Endothelial cell of umbilical vein (primary cell): ENCODE measurements around the gene RASGEF1C. TPM values are rescaled to one million over a fixed set of nuclear protein-coding genes. Genes with fewer than 3 reads are reported as not detected.

Experiments
- BruUV-seq: library from RNA; stranded (reverse); fragments of 400-500 nt; replicated peaks from 2 replicates; lab custom pipeline; 2021; lab: Mats Ljungman, UMichigan
- CTCF ChIA-PET: fragments of 300-600, 350-600 bp; sonication (Branson Sonifier 250); formaldehyde crosslinking; loops from one replicate; lab custom pipeline; 2021; ENCODE audit warnings: antibody characterized with exemption, inconsistent platforms; lab: Charles Lee
- POLR2A ChIA-PET: fragments of 300-600, 350-600 bp; sonication (Branson Sonifier 250); formaldehyde crosslinking; loops from one replicate; lab custom pipeline; 2021; ENCODE audit warnings: antibody characterized with exemption, inconsistent platforms; lab: Charles Lee
- DNase-seq: peaks from one replicate; pipeline ENCODE4 v3.0.0-alpha.2; 2011; ENCODE audit warnings: low read depth, low spot score
- FAIRE-seq: peaks from 2 replicates; lab custom pipeline; 2011; peaks lifted over from hg19 to GRCh38; lab: Jason Lieb, UNC
- H2AFZ ChIP-seq: 2 replicates; pipeline ENCODE4 v1.6.0; 2012; ENCODE audit warnings: low read depth, low read length, control low read depth, inconsistent platforms
- H3K27ac ChIP-seq: 2 replicates; pipeline ENCODE4 v1.5.1; 2011; ENCODE audit warnings: low read depth, mild to moderate bottlenecking, control low read depth, low read length, moderate library complexity; ENCODE audit not compliant: insufficient read depth
- H3K27me3 ChIP-seq, 2 experiments: 2 replicates each; pipeline versions ENCODE4 v1.6.0 to v1.6.1; 2011; ENCODE audit warnings: low read length in 2 of 2, mixed read lengths in 1 of 2; ENCODE audit not compliant: control insufficient read depth in 2 of 2, insufficient read depth in 2 of 2
- H3K36me3 ChIP-seq, 2 experiments: 2 replicates in 1 of 2; 3 replicates in 1 of 2; pipeline ENCODE4 v1.5.1; 2011; ENCODE audit warnings: low read length in 2 of 2, mild to moderate bottlenecking in 1 of 2, moderate library complexity in 1 of 2; ENCODE audit not compliant: control insufficient read depth in 2 of 2, insufficient read depth in 2 of 2; ENCODE audit errors: extremely low read depth in 1 of 2
- H3K4me1 ChIP-seq: 3 replicates; pipeline ENCODE4 v1.5.1; 2011; ENCODE audit warnings: mild to moderate bottlenecking, low read length; ENCODE audit not compliant: control insufficient read depth, insufficient read depth; ENCODE audit errors: extremely low read depth
- H3K4me2 ChIP-seq: 2 replicates; pipeline ENCODE4 v1.6.1; 2011; ENCODE audit warnings: low read length, control low read depth, mixed read lengths; ENCODE audit not compliant: insufficient read depth
- H3K4me3 ChIP-seq, 3 experiments: fragments of 200-600 bp in 1 of 3; sonication (generic), shearing (Covaris generic) in 1 of 3; replicated peaks in 1 of 3; 2 replicates each; pipeline ENCODE4 v1.5.1; 2011 to 2016; ENCODE audit warnings: control low read depth in 3 of 3, low read length in 3 of 3, mild to moderate bottlenecking in 2 of 3, inconsistent platforms in 1 of 3, low read depth in 1 of 3, moderate library complexity in 1 of 3; ENCODE audit not compliant: insufficient read depth in 1 of 3
- H3K79me2 ChIP-seq: 2 replicates; pipeline ENCODE4 v1.6.0; 2012; ENCODE audit warnings: low read length, inconsistent platforms; ENCODE audit not compliant: control insufficient read depth, insufficient read depth
- H3K9ac ChIP-seq: replicated peaks from 2 replicates; pipeline ENCODE3; 2011; ENCODE audit warnings: low read length, control low read depth; ENCODE audit not compliant: insufficient read depth; ENCODE audit errors: extremely low read depth
- H3K9me1 ChIP-seq: replicated peaks from 3 replicates; pipeline ENCODE4 v1.6.0; 2011; ENCODE audit warnings: mild to moderate bottlenecking, low read length; ENCODE audit not compliant: control insufficient read depth, insufficient read depth; ENCODE audit errors: extremely low read depth
- H3K9me3 ChIP-seq: replicated peaks from 2 replicates; pipeline ENCODE4 v1.5.1; 2012; ENCODE audit warnings: low read length, inconsistent platforms; ENCODE audit not compliant: control insufficient read depth, insufficient read depth
- H4K20me1 ChIP-seq: replicated peaks from 2 replicates; pipeline ENCODE3; 2011; ENCODE audit warnings: mild to moderate bottlenecking, low read length; ENCODE audit not compliant: control insufficient read depth, insufficient read depth; ENCODE audit errors: extremely low read depth
- CTCF ChIP-seq, 2 donors: IDR thresholded peaks; 1 replicate in 1 of 2; 2 replicates in 1 of 2; pipeline ENCODE4 v1.5.1; 2011; ENCODE audit warnings: low read length in 2 of 2, mild to moderate bottlenecking in 2 of 2, moderate library complexity in 2 of 2, control low read depth in 1 of 2, inconsistent platforms in 1 of 2, low read depth in 1 of 2; ENCODE audit not compliant: insufficient read depth in 1 of 2; ENCODE audit errors: extremely low read depth in 1 of 2
- EZH2 ChIP-seq: IDR thresholded peaks from 2 replicates; pipeline ENCODE4 v1.6.1; 2012; ENCODE audit warnings: borderline replicate concordance, low read depth, mild to moderate bottlenecking, moderate library complexity, low read length, inconsistent platforms; ENCODE audit not compliant: severe bottlenecking
- FOS ChIP-seq: IDR thresholded peaks from 2 replicates; pipeline ENCODE4 v1.6.1; 2011; ENCODE audit warnings: mild to moderate bottlenecking, low read length, moderate library complexity, borderline replicate concordance; ENCODE audit not compliant: insufficient read depth
- GATA2 ChIP-seq: IDR thresholded peaks from 2 replicates; pipeline ENCODE4 v1.7.0; 2011; ENCODE audit warnings: low read depth, mild to moderate bottlenecking, moderate library complexity, mixed read lengths, low read length; ENCODE audit not compliant: insufficient read length, insufficient read depth
- JUN ChIP-seq: IDR thresholded peaks from 2 replicates; pipeline ENCODE4 v1.6.1; 2011; ENCODE audit warnings: borderline replicate concordance, low read depth; ENCODE audit not compliant: insufficient read length, insufficient read depth
- MAX ChIP-seq: IDR thresholded peaks from 2 replicates; pipeline ENCODE4 v1.6.1; 2011; ENCODE audit not compliant: insufficient read depth, insufficient read length
- MYC ChIP-seq: IDR thresholded peaks from one replicate; pipeline ENCODE4 v1.6.1; 2011; ENCODE audit warnings: mild to moderate bottlenecking, low read depth, low read length
- POLR2A ChIP-seq: IDR thresholded peaks from 2 replicates; pipeline ENCODE4 v1.6.1; 2012; ENCODE audit warnings: low read depth, mild to moderate bottlenecking, control low read depth, low read length
- POLR2AphosphoS5 ChIP-seq: IDR thresholded peaks from 2 replicates; pipeline ENCODE4 v1.6.1; 2012; ENCODE audit warnings: low read depth, mild to moderate bottlenecking, control low read depth, low read length, moderate library complexity; ENCODE audit not compliant: insufficient read depth
- dilution Hi-C: fragments of 300-500 bp; cut with MboI; formaldehyde crosslinking; loops from one replicate; pipeline ENCODE4 v1.15.0; 2019; ENCODE audit warnings: low sequenced_read_pairs; ENCODE audit not compliant: extremely low pct_ligation_motif_present
- intact Hi-C: fragments of 100-400 bp; cut with micrococcal nuclease; formaldehyde crosslinking; loops from one replicate; pipeline ENCODE4 v1.10.0; 2022
- polyA plus RNA-seq, 4 experiments: library from polyadenylated mRNA; depleted of rRNA in 3 of 4; stranded (reverse) in 3 of 4; unstranded in 1 of 4; fragments of >200 nt; gene quantifications; 2 replicates each; pipeline versions ENCODE4 v1.2.1 to v1.2.3, GENCODE V29; 2011 to 2012; ENCODE audit warnings: missing spikeins in 1 of 4
- total RNA-seq: library from RNA; stranded (reverse); gene quantifications from 2 replicates; pipeline ENCODE4 v1.2.3, GENCODE V29; 2021

Gene RASGEF1C
- total and polyA plus RNA-seq, 2 donors (not counting 3 experiments of a cell fraction or from before 2014, with no cell fraction given), result not detected

- H3K9me3 ChIP-seq, result no peaks in the 10 kb centered on the region
- H4K20me1 ChIP-seq, result no peaks in the 10 kb centered on the region
- no peaks in the 10 kb centered on the region for H3K4me1 ChIP-seq
- dilution Hi-C loops, result no loop called here
- H3K9ac ChIP-seq, result no peak overlapping the region
- DNase-seq, result no peak
- no peak overlapping the region for H3K4me2 ChIP-seq
- H3K36me3 ChIP-seq, result no peaks in the 10 kb centered on the region
- H3K4me3 ChIP-seq, result no peak overlapping the region
- no peaks in the 10 kb centered on the region for H3K9me1 ChIP-seq
- no TSS peak for BruUV-seq
- POLR2A ChIA-PET, result no interaction called here
- no peaks in the 10 kb centered on the region for H3K79me2 ChIP-seq
- H3K27ac ChIP-seq, result no peak overlapping the region
- H2AFZ ChIP-seq, result no peak overlapping the region
- CTCF ChIA-PET, result no interaction called here
- intact Hi-C loops, result no loop called here
- FAIRE-seq, result no peak
- TF ChIP-seq POLR2AphosphoS5 (no peak), MYC (no peak), POLR2A (no peak), FOS (no peak), EZH2 (no peak), CTCF (IDR thresholded peaks at IDR 0.05; ENCODE audit: extremely low read depth in 1 of 2, insufficient read depth in 1 of 2, low read depth in 1 of 2, low read length in 2 of 2) (no peak), JUN (no peak), MAX (no peak), GATA2 (no peak)
- H3K27me3 ChIP-seq, result no peaks in the 10 kb centered on the region
These were observed 7.7 kb upstream of the RASGEF1C start for GRCh38 chr5:180216646-180217171.
